OCI-LY3 (cell line): ENCODE data around the gene GSN.

Experiments used
- H2AFZ ChIP-seq: fragments of 200-600, 300-600 bp; shearing (Covaris generic); 2 replicates; pipeline ENCODE4 v1.6.0; 2014; ENCODE audit warnings: antibody characterized with exemption, low read depth, low read length
- H3K27ac ChIP-seq: fragments of 200-600, 300-600 bp; sonication (generic); 2 replicates; pipeline ENCODE4 v1.5.1; 2014; ENCODE audit warnings: mild to moderate bottlenecking, low read length, moderate library complexity, mixed read lengths
- H3K27me3 ChIP-seq: fragments of 200-600, 300-600 bp; sonication (generic); 2 replicates; pipeline ENCODE4 v1.6.1; 2014; ENCODE audit warnings: low read depth, low read length, mixed read lengths
- H3K36me3 ChIP-seq: fragments of 200-600, 300-600 bp; sonication (generic); replicated peaks from 2 replicates; pipeline ENCODE3; 2014; ENCODE audit warnings: low read depth, low read length, mixed read lengths
- H3K4me1 ChIP-seq: fragments of 300-600, 200-600 bp; sonication (generic); 2 replicates; pipeline ENCODE4 v1.6.1; 2014; ENCODE audit warnings: low read length, mixed read lengths
- H3K4me2 ChIP-seq: fragments of 200-600, 300-600 bp; sonication (generic); 2 replicates; pipeline ENCODE4 v1.6.1; 2014; ENCODE audit warnings: low read length, mixed read lengths
- H3K4me3 ChIP-seq: fragments of 300-600, 200-600 bp; sonication (generic); 2 replicates; pipeline ENCODE4 v1.5.1; 2014; ENCODE audit warnings: antibody characterized with exemption, mild to moderate bottlenecking, low read length, moderate library complexity
- H3K79me2 ChIP-seq: fragments of 300-600, 200-600 bp; shearing (Covaris generic); 2 replicates; pipeline ENCODE4 v1.6.1; 2014; ENCODE audit warnings: mild to moderate bottlenecking, low read length, mixed read lengths
- H3K9ac ChIP-seq: fragments of 300-600, 200-600 bp; shearing (Covaris generic); 2 replicates; pipeline ENCODE4 v1.6.0; 2014; ENCODE audit warnings: mild to moderate bottlenecking, low read length, moderate library complexity
- H3K9me3 ChIP-seq: fragments of 200-600, 300-600 bp; shearing (Covaris generic); 2 replicates; pipeline ENCODE4 v1.6.1; 2014; ENCODE audit warnings: low read length, mixed read lengths; ENCODE audit not compliant: insufficient read depth
- H4K20me1 ChIP-seq: fragments of 200-600, 300-600 bp; sonication (generic); 2 replicates; pipeline ENCODE4 v1.6.1; 2016; ENCODE audit warnings: low read length, mixed read lengths; ENCODE audit not compliant: insufficient read depth
- CTCF ChIP-seq: fragments of 200-600, 300-600 bp; sonication (generic); IDR thresholded peaks from 2 replicates; pipeline ENCODE4 v1.5.1; 2014; ENCODE audit warnings: antibody characterized with exemption, low read length, low read depth
- EZH2phosphoT487 ChIP-seq: fragments of 200-600 bp; shearing (Covaris generic); IDR thresholded peaks from 2 replicates; pipeline ENCODE4 v1.6.1; 2018; ENCODE audit warnings: antibody characterized with exemption, mixed run types, low read depth

GSN gene

GRCh38 chr9:121292051-121292450, 24.1 kb downstream of the GSN start:
- no peaks in the 10 kb centered on the region for H3K36me3 ChIP-seq
- H3K27ac ChIP-seq = no peak overlapping the region
- no peak overlapping the region for H3K4me2 ChIP-seq
- TF ChIP-seq EZH2phosphoT487 = no peak
- no peak for TF ChIP-seq CTCF
- no peak overlapping the region for H3K9ac ChIP-seq
- no peaks in the 10 kb centered on the region for H3K79me2 ChIP-seq
- H3K4me3 ChIP-seq = no peak overlapping the region
- H2AFZ ChIP-seq = no peak overlapping the region
- no peaks in the 10 kb centered on the region for H4K20me1 ChIP-seq
- H3K27me3 ChIP-seq = no peaks in the 10 kb centered on the region
- no peaks in the 10 kb centered on the region for H3K9me3 ChIP-seq
- no peaks in the 10 kb centered on the region for H3K4me1 ChIP-seq

GRCh38 chr9:121292801-121293241, 24.9 kb downstream of the GSN start:
- no peak overlapping the region for H3K27ac ChIP-seq

GRCh38 chr9:121294151-121294743, 26.3 kb downstream of the GSN start:
- no peak overlapping the region for H3K4me3 ChIP-seq
- no peak overlapping the region for H2AFZ ChIP-seq
- H3K9ac ChIP-seq = no peak overlapping the region
- no peak overlapping the region for H3K4me2 ChIP-seq
- H3K9me3 ChIP-seq = no peaks in the 10 kb centered on the region
- H3K4me1 ChIP-seq = peaks cover 1% of the 10 kb centered on the region; the same call in 1 of the 2 replicates
- H3K27ac ChIP-seq = no peak overlapping the region
- no peaks in the 10 kb centered on the region for H3K36me3 ChIP-seq
- H4K20me1 ChIP-seq = no peaks in the 10 kb centered on the region
- peaks cover 2% of the 10 kb centered on the region; the same call in 1 of the 2 replicates for H3K27me3 ChIP-seq
- no peaks in the 10 kb centered on the region for H3K79me2 ChIP-seq
- TF ChIP-seq EZH2phosphoT487 (no peak), CTCF (no peak)

More at GRCh38 chr9:121292801-121293241, 24.9 kb downstream of the GSN start:
- Histone ChIP-seq H3K4me3 (no peak overlapping the region), H3K9me3 (no peaks in the 10 kb centered on the region), H4K20me1 (no peaks in the 10 kb centered on the region), H3K4me1 (no peaks in the 10 kb centered on the region), H3K4me2 (no peak overlapping the region), H3K9ac (no peak overlapping the region), H3K27me3 (no peaks in the 10 kb centered on the region), H2AFZ (no peak overlapping the region), H3K79me2 (no peaks in the 10 kb centered on the region), H3K36me3 (no peaks in the 10 kb centered on the region)
- TF ChIP-seq EZH2phosphoT487 = no peak
- TF ChIP-seq CTCF = no peak

GRCh38 chr9:121294866-121295661, 27.1 kb downstream of the GSN start:
- Histone ChIP-seq H3K4me3 (no peak overlapping the region), H3K79me2 (no peaks in the 10 kb centered on the region), H3K4me1 (peaks cover 4% of the 10 kb centered on the region), H2AFZ (no peak overlapping the region), H3K9me3 (no peaks in the 10 kb centered on the region), H4K20me1 (no peaks in the 10 kb centered on the region), H3K27ac (no peak overlapping the region), H3K4me2 (no peak overlapping the region), H3K27me3 (peaks cover 7% of the 10 kb centered on the region), H3K36me3 (no peaks in the 10 kb centered on the region), H3K9ac (no peak overlapping the region)
- no peak for TF ChIP-seq CTCF
- TF ChIP-seq EZH2phosphoT487 = no peak
